GM12865 (cell line): ENCODE results near the gene ZP1.

Source experiments
- DNase-seq: peaks from one replicate; pipeline ENCODE4 v3.0.0; 2010; ENCODE audit warnings: low read depth
- H3K4me3 ChIP-seq: 2 replicates; pipeline ENCODE4 v1.5.1; 2011; ENCODE audit warnings: mild to moderate bottlenecking, low read depth, low read length, control low read depth
- CTCF ChIP-seq: IDR thresholded peaks from 2 replicates; pipeline ENCODE4 v1.5.1; 2011; ENCODE audit warnings: low read length, control low read depth, low read depth, inconsistent platforms; ENCODE audit not compliant: insufficient read depth; ENCODE audit errors: missing control alignments

The ZP1 gene

GRCh38 chr11:60887556-60887955 lies 20.2 kb downstream of the ZP1 start:
- DNase-seq, result peak; percentile 54
- H3K4me3 ChIP-seq, result no peak overlapping the region
- peak; percentile 52 for TF ChIP-seq CTCF

- no peak overlapping the region for H3K4me3 ChIP-seq
- no peak for TF ChIP-seq CTCF
- no peak for DNase-seq
Measured at GRCh38 chr11:60889869-60890311, 22.5 kb downstream of the ZP1 start.

- no peak for TF ChIP-seq CTCF
- H3K4me3 ChIP-seq, result no peak overlapping the region
- DNase-seq, result no peak
Measured at GRCh38 chr11:60890696-60891095, 23.4 kb downstream of the ZP1 start.

- DNase-seq, result no peak
- H3K4me3 ChIP-seq, result no peak overlapping the region
- TF ChIP-seq CTCF, result no peak
Measured at GRCh38 chr11:60891103-60891741, 23.9 kb downstream of the ZP1 start.

GRCh38 chr11:60895687-60896086 lies 28.3 kb downstream of the ZP1 start:
- DNase-seq, result no peak
- TF ChIP-seq CTCF, result no peak
- no peak overlapping the region for H3K4me3 ChIP-seq

GRCh38 chr11:60897496-60897895 lies 30.2 kb downstream of the ZP1 start:
- no peak for TF ChIP-seq CTCF
- H3K4me3 ChIP-seq, result no peak overlapping the region
- no peak for DNase-seq

GRCh38 chr11:60899046-60899936 lies 31.9 kb downstream of the ZP1 start:
- peak; percentile 54 for DNase-seq
- no peak overlapping the region for H3K4me3 ChIP-seq
- peak; percentile 95 for TF ChIP-seq CTCF
